H9 (cell line): Measurements from ENCODE around the gene CHN2. TPM values are rescaled to one million over a fixed set of nuclear protein-coding genes. Genes with fewer than 3 reads are reported as not detected.

Experiments
- DNase-seq: peaks from one replicate; pipeline ENCODE4 v3.0.0-alpha.2; 2017
- H2AFZ ChIP-seq: one replicate; pipeline ENCODE4 v1.6.1; 2013; ENCODE audit warnings: mild to moderate bottlenecking, low read length, control low read depth, moderate library complexity
- H2AK5ac ChIP-seq: 2 replicates; pipeline ENCODE4 v1.6.1; 2013; ENCODE audit warnings: low read length, control low read depth, mixed read lengths; ENCODE audit not compliant: insufficient read length
- H2BK120ac ChIP-seq: one replicate; pipeline ENCODE4 v1.6.1; 2013; ENCODE audit warnings: low read depth, mild to moderate bottlenecking, low read length, control low read depth, inconsistent platforms; ENCODE audit not compliant: poor library complexity, severe bottlenecking
- H2BK12ac ChIP-seq: 2 replicates; pipeline ENCODE4 v1.6.1; 2013; ENCODE audit warnings: low read length, control low read depth, mixed read lengths, low read depth; ENCODE audit not compliant: insufficient read length
- H2BK15ac ChIP-seq: 2 replicates; pipeline ENCODE4 v1.6.1; 2013; ENCODE audit warnings: low read depth, low read length, control low read depth
- H2BK20ac ChIP-seq: one replicate; pipeline ENCODE4 v1.6.1; 2013; ENCODE audit warnings: low read depth, mild to moderate bottlenecking, low read length, control low read depth, inconsistent platforms; ENCODE audit not compliant: poor library complexity, severe bottlenecking
- H2BK5ac ChIP-seq: 2 replicates; pipeline ENCODE4 v1.6.1; 2013; ENCODE audit warnings: low read length, control low read depth, mixed read lengths; ENCODE audit not compliant: insufficient read length
- H3K14ac ChIP-seq: 2 replicates; pipeline ENCODE4 v1.6.1; 2013; ENCODE audit warnings: low read length, control low read depth; ENCODE audit not compliant: insufficient read depth
- H3K18ac ChIP-seq: 2 replicates; pipeline ENCODE4 v1.6.1; 2013; ENCODE audit warnings: low read depth, mild to moderate bottlenecking, mixed read lengths, low read length, control low read depth; ENCODE audit not compliant: insufficient read length
- H3K23ac ChIP-seq: 2 replicates; pipeline ENCODE4 v1.6.1; 2013; ENCODE audit warnings: low read length, control low read depth, mixed read lengths, low read depth; ENCODE audit not compliant: insufficient read length
- H3K23me2 ChIP-seq: 2 replicates; pipeline ENCODE4 v1.6.1; 2013; ENCODE audit warnings: low read depth, mild to moderate bottlenecking, mixed read lengths, low read length, control low read depth; ENCODE audit not compliant: insufficient read length, poor library complexity, severe bottlenecking
- H3K27ac ChIP-seq: 2 replicates; pipeline ENCODE4 v1.5.1; 2013; ENCODE audit warnings: low read length, control low read depth, mixed read lengths, low read depth; ENCODE audit not compliant: insufficient read length
- H3K27me3 ChIP-seq: 2 replicates; pipeline ENCODE4 v1.6.1; 2013; ENCODE audit warnings: low read length, control low read depth, inconsistent platforms; ENCODE audit not compliant: insufficient read depth
- H3K4ac ChIP-seq: 2 replicates; pipeline ENCODE4 v1.6.1; 2013; ENCODE audit warnings: low read depth, mild to moderate bottlenecking, control low read depth, inconsistent platforms, low read length, moderate library complexity
- H3K4me1 ChIP-seq: 2 replicates; pipeline ENCODE4 v1.6.1; 2013; ENCODE audit warnings: low read length, control low read depth, inconsistent platforms; ENCODE audit not compliant: insufficient read depth
- H3K4me2 ChIP-seq: 2 replicates; pipeline ENCODE4 v1.6.1; 2013; ENCODE audit warnings: low read length, control low read depth, mixed read lengths; ENCODE audit not compliant: insufficient read length, insufficient read depth
- H3K56ac ChIP-seq: 2 replicates; pipeline ENCODE4 v1.6.1; 2013; ENCODE audit warnings: low read depth, mild to moderate bottlenecking, mixed read lengths, low read length, control low read depth; ENCODE audit not compliant: insufficient read length
- H3K79me1 ChIP-seq: 2 replicates; pipeline ENCODE4 v1.6.1; 2013; ENCODE audit warnings: low read depth, mild to moderate bottlenecking, moderate library complexity, low read length, control low read depth, inconsistent platforms; ENCODE audit not compliant: insufficient read depth, poor library complexity, severe bottlenecking
- H3K79me2 ChIP-seq: 2 replicates; pipeline ENCODE4 v1.6.1; 2013; ENCODE audit warnings: low read length, control low read depth, inconsistent platforms; ENCODE audit not compliant: insufficient read depth
- H3K9ac ChIP-seq: 2 replicates; pipeline ENCODE4 v1.6.1; 2013; ENCODE audit warnings: low read length, control low read depth, mixed read lengths; ENCODE audit not compliant: insufficient read length; ENCODE audit errors: extremely low read depth
- H3K9me3 ChIP-seq: one replicate; pipeline ENCODE4 v1.6.1; 2013; ENCODE audit warnings: low read depth, low read length, inconsistent platforms; ENCODE audit not compliant: control insufficient read depth
- H3T11ph ChIP-seq: one replicate; pipeline ENCODE4 v1.6.1; 2013; ENCODE audit warnings: mild to moderate bottlenecking, low read length, control low read depth, inconsistent platforms
- H4K20me1 ChIP-seq: one replicate; pipeline ENCODE4 v1.6.1; 2013; ENCODE audit not compliant: control insufficient read depth, insufficient read length, insufficient read depth
- H4K5ac ChIP-seq: 2 replicates; pipeline ENCODE4 v1.6.1; 2013; ENCODE audit warnings: low read depth, mild to moderate bottlenecking, mixed read lengths, low read length, control low read depth; ENCODE audit not compliant: insufficient read length
- H4K8ac ChIP-seq: replicated peaks from 2 replicates; pipeline ENCODE4 v1.6.1; 2013; ENCODE audit warnings: low read length, control low read depth, mixed read lengths, low read depth; ENCODE audit not compliant: insufficient read length
- H4K91ac ChIP-seq: 2 replicates; pipeline ENCODE4 v1.6.1; 2013; ENCODE audit warnings: low read depth, mild to moderate bottlenecking, moderate library complexity, mixed read lengths, low read length, control low read depth; ENCODE audit not compliant: insufficient read length
- H3K27ac Mint-ChIP-seq, 3 experiments: 2 replicates in 2 of 3; 3 replicates in 1 of 3; pipeline ENCODE4 v1.8.0; 2020 to 2021; ENCODE audit warnings: mixed read lengths in 3 of 3, mild to moderate bottlenecking in 1 of 3, moderate library complexity in 1 of 3
- H3K27me3 Mint-ChIP-seq: 2 replicates; pipeline ENCODE4 v1.8.0; 2021; ENCODE audit warnings: low read depth, mild to moderate bottlenecking, moderate library complexity, mixed read lengths
- H3K36me3 Mint-ChIP-seq, 3 experiments: 2 replicates in 2 of 3; 3 replicates in 1 of 3; pipeline ENCODE4 v1.8.0; 2020 to 2021; ENCODE audit warnings: low read depth in 3 of 3, mixed read lengths in 3 of 3; ENCODE audit not compliant: insufficient read depth in 1 of 3
- H3K4me1 Mint-ChIP-seq, 2 experiments: 2 replicates each; pipeline ENCODE4 v1.8.0; 2020; ENCODE audit warnings: mixed read lengths in 2 of 2
- H3K4me3 Mint-ChIP-seq, 2 experiments: 2 replicates in 1 of 2; 3 replicates in 1 of 2; pipeline ENCODE4 v1.8.0; 2020 to 2021; ENCODE audit warnings: mild to moderate bottlenecking in 2 of 2, mixed read lengths in 2 of 2, moderate library complexity in 1 of 2
- H3K9me3 Mint-ChIP-seq, 2 experiments: 2 replicates in 1 of 2; 3 replicates in 1 of 2; pipeline ENCODE4 v1.8.0; 2020; ENCODE audit warnings: mild to moderate bottlenecking in 2 of 2, mixed read lengths in 2 of 2, moderate library complexity in 1 of 2
- CTCF ChIP-seq: fragments of 200-600 bp; sonication (generic); conservative IDR thresholded peaks from 3 replicates; pipeline ENCODE4 v1.8.0; 2021; ENCODE audit warnings: antibody characterized with exemption, mild to moderate bottlenecking
- WGBS: extraction: QIAGEN DNeasy Blood & Tissue Kit; methylation state at CpG from one replicate; pipeline ENCODE4 v1.1.7; 2013; ENCODE audit warnings: missing lambda C conversion rate, low lambda C conversion rate, mixed read lengths; ENCODE audit not compliant: insufficient read length; ENCODE audit errors: extremely low coverage; 5-methylcytosine and 5-hydroxymethylcytosine counted together
- total RNA-seq: library from RNA; stranded (reverse); gene quantifications from 2 replicates; pipeline ENCODE4 v1.2.1, GENCODE V29; 2021

Gene CHN2
- total RNA-seq, 1 experiment from 2014 or later, result 3.3 TPM

GRCh38 chr7:29377718-29378117 lies 183.1 kb downstream of the CHN2 start:
- Histone ChIP-seq H3K4me2 (no peak overlapping the region), H3K18ac (no peak overlapping the region), H2AK5ac (no peak overlapping the region), H2BK5ac (no peak overlapping the region), H3K27me3 (no peaks in the 10 kb centered on the region), H3K4ac (no peak overlapping the region), H4K20me1 (no peaks in the 10 kb centered on the region), H3K27ac (no peak overlapping the region), H3K23ac (no peak overlapping the region), H2BK15ac (no peak overlapping the region), H2AFZ (no peak overlapping the region), H3T11ph (no peak overlapping the region), H3K79me2 (no peaks in the 10 kb centered on the region), H4K5ac (no peak overlapping the region), H2BK20ac (no peak overlapping the region), H3K14ac (no peak overlapping the region), H3K9me3 (no peaks in the 10 kb centered on the region), H3K79me1 (no peaks in the 10 kb centered on the region), H3K9ac (no peak overlapping the region), H2BK120ac (no peak overlapping the region), H3K56ac (no peak overlapping the region), H3K4me1 (peaks cover 5% of the 10 kb centered on the region; the same call in 1 of the 2 replicates), H2BK12ac (no peak overlapping the region), H4K91ac (no peak overlapping the region), H3K23me2 (no peaks in the 10 kb centered on the region), H4K8ac (no peak overlapping the region)
- no peak for TF ChIP-seq CTCF
- no peaks in the 10 kb centered on the region for H3K36me3 Mint-ChIP-seq
- no peak for DNase-seq
- peaks cover 11 to 12% of the 10 kb centered on the region in 2 experiments for H3K4me1 Mint-ChIP-seq
- WGBS, result no CpG with 5 or more reads among the region's 4 CpGs
- no peaks in the 10 kb centered on the region for H3K9me3 Mint-ChIP-seq
- H3K27me3 Mint-ChIP-seq, result no peaks in the 10 kb centered on the region; the same call in 1 of the 2 replicates
- no peak overlapping the region for H3K4me3 Mint-ChIP-seq
- no peak overlapping the region for H3K27ac Mint-ChIP-seq
